DND-41 (cell line): ENCODE results near the gene NGFR.

Source experiments
- EZH2 ChIP-seq: IDR thresholded peaks from 3 replicates; pipeline ENCODE4 v1.6.1; 2012; ENCODE audit warnings: borderline replicate concordance, low read depth, mild to moderate bottlenecking, moderate library complexity, low read length, inconsistent platforms; ENCODE audit not compliant: severe bottlenecking
- TF ChIP-seq, protein P1 (sequence below): IDR thresholded peaks from 2 replicates; pipeline ENCODE4 v1.5.1; 2012; ENCODE audit warnings: borderline replicate concordance, low read length, moderate library complexity, mild to moderate bottlenecking; ENCODE audit not compliant: poor library complexity, severe bottlenecking; ENCODE audit errors: extremely low read depth

- TF ChIP-seq, protein P1, sequence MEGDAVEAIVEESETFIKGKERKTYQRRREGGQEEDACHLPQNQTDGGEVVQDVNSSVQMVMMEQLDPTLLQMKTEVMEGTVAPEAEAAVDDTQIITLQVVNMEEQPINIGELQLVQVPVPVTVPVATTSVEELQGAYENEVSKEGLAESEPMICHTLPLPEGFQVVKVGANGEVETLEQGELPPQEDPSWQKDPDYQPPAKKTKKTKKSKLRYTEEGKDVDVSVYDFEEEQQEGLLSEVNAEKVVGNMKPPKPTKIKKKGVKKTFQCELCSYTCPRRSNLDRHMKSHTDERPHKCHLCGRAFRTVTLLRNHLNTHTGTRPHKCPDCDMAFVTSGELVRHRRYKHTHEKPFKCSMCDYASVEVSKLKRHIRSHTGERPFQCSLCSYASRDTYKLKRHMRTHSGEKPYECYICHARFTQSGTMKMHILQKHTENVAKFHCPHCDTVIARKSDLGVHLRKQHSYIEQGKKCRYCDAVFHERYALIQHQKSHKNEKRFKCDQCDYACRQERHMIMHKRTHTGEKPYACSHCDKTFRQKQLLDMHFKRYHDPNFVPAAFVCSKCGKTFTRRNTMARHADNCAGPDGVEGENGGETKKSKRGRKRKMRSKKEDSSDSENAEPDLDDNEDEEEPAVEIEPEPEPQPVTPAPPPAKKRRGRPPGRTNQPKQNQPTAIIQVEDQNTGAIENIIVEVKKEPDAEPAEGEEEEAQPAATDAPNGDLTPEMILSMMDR = no peak
- TF ChIP-seq EZH2 = no peak
Observed at GRCh38 chr17:49523196-49523595, 28.1 kb downstream of the NGFR start.
